Limb (tissue), 2 donors: Measurements from ENCODE around the gene CFAP97D1.
A peak's percentile ranks its signal among the peaks of the same experiment; 100 is the strongest.

Experiments used
- DNase-seq, 2 donors: peaks; one replicate each; pipeline ENCODE4 v3.0.0-alpha.2; 2016; ENCODE audit errors: extremely low spot score in 2 of 2

The CFAP97D1 gene

DNA sequence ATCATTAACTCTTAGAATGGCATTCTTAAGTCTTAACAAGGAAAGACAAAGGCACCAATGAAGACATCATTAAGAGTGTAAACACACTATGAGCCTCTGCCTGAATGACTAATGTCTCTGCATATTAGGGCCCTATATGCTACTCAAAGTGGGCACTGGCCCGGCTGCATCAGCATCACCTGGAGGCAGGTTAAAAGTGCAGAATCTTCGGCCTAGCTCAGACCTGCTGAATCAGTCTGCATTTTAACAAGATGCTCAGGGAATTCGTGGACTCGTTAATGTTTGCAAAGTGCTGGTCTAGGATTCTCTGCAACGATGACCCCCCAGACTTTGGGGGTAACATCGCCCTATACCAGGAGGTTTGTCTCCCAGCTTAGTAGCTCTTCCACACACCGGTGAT, 46.0 kb downstream of the CFAP97D1 start:
- DNase-seq, result no peak

DNA sequence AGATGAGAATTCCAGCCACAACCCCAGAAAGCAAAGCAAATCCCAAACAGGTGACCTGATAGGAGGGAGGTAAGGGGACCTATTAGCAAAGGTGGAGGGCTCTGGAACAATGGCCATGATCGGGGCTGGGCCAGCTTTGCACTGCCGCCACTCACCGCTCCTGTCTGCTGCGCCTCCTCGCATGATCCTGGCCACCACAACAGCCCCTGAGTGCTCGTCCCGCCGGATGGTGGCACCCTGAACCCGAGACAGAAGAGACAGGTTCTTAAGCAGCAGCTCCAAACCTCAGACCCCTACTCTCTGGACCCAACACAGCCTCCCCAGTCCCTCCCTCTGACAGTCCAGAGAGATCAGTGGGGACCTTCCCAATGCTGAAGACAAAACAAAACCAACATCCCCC, 47.4 kb downstream of the CFAP97D1 start:
- DNase-seq, result no peak

DNA sequence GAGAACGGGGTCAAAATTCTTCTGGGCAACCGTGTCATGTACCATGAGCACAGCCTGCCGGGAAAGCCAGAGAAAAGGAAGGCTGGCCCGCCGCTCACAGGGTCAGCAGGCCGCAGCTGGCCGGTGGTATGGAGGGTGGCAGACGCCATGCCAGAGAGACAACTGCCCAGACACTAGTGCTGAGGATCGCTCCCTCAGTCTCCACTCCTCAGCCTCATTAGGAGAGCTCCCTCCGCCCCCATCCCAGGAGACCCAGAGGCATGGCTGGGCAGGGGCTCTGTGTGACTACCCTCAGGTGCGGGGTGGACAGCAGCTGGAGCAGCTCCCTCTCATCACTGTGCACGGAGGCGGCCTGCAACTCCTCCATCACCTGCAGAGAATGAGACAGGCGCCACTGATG, 49.5 kb downstream of the CFAP97D1 start:
- DNase-seq, result no peak

DNA sequence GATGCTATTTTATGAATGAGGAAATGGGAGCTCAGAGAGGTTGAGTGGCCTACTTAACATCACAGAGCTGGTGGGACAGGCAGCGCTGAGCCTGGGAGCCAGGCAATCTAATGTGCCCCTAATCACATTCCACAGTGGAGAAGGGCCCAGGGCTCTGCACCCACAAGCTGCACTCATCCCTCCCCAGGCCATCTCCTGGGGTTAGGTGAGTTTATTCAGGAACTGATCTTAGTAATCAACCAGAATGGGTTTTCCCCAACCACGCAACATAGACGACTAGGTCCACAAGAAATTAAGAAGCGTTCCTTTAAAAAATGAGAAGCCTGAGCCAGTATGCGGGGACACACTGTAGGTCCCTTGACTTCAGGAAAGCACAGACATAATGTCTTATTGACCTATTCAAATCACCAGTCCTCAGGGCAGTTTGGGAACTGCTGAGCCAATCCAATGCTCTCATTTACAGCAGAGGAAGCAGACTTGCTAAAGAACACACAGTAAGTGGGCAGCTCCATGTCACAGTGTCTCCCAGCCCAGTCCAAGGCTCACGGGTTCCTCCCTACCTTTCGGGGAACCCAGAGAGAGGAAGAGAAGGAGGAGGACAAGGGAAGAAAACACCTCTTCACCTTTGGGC, 50.4 kb downstream of the CFAP97D1 start:
- no peak for DNase-seq

DNA sequence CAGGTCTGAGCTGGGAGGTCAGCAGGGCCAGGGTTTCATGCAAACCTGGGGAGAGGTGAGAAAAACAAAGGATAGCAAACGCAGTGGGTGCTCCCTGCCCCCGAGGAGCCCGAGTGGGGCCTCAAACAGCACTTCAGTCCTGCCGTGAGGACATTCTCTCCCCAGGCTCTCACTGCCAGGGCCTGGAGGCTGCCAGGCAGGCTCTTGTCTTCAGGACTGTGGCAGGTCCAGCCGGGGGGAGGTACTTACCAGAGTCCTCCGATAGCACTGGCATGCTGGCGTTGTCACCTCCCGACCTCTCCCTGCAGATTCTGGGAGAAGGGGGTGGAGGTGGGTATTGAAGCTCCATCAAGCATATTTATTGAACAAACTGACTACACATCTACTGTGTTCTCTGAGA, 51.4 kb downstream of the CFAP97D1 start:
- no peak for DNase-seq

DNA sequence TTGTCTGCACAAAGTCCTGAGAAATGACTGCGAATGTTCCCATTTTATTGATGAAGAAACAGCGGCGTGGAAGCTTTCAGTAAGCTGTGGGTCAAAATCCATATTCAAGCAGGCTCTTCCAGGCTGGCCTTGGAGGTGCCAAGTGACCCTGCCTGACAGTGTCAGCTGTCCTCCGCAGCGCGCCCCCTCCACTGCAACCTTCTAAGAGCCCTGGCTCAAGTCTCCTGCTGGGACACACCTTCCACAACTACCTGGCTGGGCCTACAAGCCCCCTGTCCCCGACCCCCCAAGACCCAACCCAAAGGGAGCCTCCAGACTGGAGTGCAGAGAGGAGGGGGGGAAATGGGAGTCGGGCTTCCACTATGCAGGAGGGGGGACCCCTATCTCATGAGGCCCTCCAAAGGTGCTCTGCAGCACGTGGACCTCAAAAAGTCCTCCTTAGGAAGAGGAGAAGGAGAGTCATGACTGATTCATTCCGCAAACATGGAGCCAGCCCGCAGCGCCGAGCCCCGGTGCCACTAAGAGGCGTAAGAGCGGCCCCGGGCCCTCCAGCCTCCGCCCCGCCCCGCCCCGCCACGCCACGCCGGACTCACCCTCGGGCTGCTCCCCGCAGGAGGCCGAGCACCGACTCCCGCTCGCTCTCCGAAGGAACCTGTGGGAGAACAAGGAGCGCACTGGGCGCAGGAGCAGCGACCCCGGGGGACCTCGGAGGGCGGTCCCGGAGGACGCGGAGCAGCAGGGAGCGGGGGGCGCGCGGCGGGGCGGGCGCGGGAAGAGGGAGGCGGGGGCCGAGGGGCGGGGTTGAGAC, 52.1 kb downstream of the CFAP97D1 start:
- DNase-seq, result no peak

DNA sequence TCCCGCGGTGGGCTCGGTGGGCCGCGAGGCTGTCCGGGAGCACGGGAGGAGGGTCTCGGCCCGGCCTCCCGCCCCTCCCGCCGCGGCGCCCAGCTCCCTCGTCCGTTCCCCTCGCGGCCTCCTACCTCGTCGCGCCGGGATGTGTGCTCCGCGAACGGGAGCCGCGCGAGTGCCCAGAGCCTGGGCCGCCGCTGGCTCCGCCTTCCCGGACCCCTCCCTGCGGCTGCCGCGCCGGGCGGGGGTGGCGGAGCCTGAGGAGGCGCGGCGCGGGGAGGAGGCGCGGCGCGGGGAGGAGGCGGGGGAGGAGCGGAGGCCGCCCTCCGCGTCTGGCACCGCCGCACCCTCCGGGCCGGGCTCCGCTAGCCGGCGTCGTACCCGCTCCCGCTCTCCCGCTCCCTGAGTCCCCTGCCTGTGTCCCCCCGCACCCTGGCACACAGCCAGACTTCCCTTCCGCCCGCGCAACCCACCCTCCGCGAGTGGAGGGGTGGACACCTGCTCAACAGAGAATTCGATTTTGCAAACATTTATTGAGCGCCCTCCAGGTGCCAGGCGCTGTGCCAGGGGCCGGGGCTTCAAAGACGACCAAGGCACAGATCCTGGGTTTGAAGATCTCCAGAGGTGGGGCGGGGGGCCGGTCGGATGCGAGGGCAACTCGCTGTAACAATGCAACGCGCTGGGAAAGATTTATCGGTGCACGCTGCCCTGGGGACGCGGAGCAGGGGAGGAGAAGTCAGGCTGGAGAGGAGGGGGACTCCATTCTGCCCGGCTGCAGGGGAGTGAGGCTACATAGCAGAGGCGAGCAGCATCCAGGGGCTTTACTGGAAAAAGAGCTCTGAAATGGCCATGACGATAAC, 53.0 kb downstream of the CFAP97D1 start, which contains the start of gene MPP3:
Gene MPP3 (minus strand): TSS at position 171 of the 854 bp plus-strand sequence. CDS start 1,240 bp downstream, outside the sequence.
- peak; percentile 74 to 84 for DNase-seq

DNA sequence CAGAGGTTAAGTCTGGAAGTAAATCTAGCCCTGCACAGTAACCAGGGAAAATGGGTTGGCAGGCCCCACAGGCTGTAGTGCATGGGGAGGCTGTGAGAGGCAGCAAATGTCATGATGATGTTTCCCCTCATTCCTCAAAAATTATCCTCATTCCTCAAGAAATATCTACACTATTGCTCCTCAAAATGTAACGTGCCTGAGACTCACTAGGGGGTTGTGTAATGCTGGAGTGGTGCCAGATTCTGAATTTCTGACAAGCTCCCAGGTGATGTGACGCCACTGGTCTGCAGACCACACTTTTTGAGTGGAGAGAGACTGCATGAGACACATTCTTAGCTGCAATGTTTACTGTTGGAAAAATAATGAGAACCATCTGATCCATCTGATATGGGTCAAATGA, 53.9 kb downstream of the CFAP97D1 start:
- DNase-seq, result no peak
